Spleen (tissue), 7 donors: ENCODE results near the gene MSH5.

ENCODE experiments used
- POLR2A ChIP-seq, 3 donors: fragments of 450-650 bp; IDR thresholded peaks; one replicate each; pipeline ENCODE4 v1.5.1; 2017; ENCODE audit warnings: antibody characterized with exemption in 3 of 3, mild to moderate bottlenecking in 1 of 3
- POLR2AphosphoS5 ChIP-seq, 3 donors: sonication (generic); formaldehyde crosslinking; IDR thresholded peaks; one replicate each; pipeline ENCODE4 v1.5.1; 2017; ENCODE audit warnings: antibody characterized with exemption in 3 of 3
- TF ChIP-seq, protein P1 (sequence below), 11 experiments: fragments of 200-600 bp in 7 of 11; fragments of 450-650 bp in 4 of 11; sonication (generic) in 4 of 11; IDR thresholded peaks in 8 of 11; conservative IDR thresholded peaks in 3 of 11; 1 replicate in 7 of 11; 2 replicates in 4 of 11; pipeline versions ENCODE4 v1.4.0 to v1.8.0; 2016 to 2021; ENCODE audit warnings: antibody characterized with exemption in 11 of 11, inconsistent platforms in 4 of 11, mild to moderate bottlenecking in 1 of 11
- donor health status: DM: no; HTN: no; CAD: no; lungs with moderate emphysema.
- donor health status: DM: no; HTN: no; CAD: no.
- donor health status: DM: no; HTN: no; CAD: no.

DNA sequence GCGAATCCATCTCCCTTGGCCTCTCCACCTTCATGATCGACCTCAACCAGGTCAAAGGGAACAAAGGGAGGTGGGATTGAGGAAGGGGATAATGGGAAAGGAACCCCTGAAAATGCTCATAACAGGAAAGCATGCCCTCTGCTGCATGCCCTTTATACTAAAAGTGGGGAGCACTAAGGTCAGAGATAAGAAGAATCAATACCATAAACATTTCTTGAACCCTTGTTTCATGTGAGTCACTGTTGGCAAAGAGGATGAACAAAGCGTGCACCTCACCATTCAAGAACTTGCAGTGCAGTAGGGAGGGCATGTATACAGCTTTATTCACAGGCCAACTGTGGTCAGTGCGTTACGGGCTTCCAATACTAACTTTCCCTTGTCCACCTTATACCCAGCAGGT is 21.0 kb downstream of the MSH5 start:
- TF ChIP-seq, protein P1, sequence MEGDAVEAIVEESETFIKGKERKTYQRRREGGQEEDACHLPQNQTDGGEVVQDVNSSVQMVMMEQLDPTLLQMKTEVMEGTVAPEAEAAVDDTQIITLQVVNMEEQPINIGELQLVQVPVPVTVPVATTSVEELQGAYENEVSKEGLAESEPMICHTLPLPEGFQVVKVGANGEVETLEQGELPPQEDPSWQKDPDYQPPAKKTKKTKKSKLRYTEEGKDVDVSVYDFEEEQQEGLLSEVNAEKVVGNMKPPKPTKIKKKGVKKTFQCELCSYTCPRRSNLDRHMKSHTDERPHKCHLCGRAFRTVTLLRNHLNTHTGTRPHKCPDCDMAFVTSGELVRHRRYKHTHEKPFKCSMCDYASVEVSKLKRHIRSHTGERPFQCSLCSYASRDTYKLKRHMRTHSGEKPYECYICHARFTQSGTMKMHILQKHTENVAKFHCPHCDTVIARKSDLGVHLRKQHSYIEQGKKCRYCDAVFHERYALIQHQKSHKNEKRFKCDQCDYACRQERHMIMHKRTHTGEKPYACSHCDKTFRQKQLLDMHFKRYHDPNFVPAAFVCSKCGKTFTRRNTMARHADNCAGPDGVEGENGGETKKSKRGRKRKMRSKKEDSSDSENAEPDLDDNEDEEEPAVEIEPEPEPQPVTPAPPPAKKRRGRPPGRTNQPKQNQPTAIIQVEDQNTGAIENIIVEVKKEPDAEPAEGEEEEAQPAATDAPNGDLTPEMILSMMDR (IDR thresholded peaks at IDR 0.05 in 8 of 11, conservative IDR thresholded peaks at IDR 0.05 in 3 of 11), result no peak
- no peak for TF ChIP-seq POLR2AphosphoS5 (IDR thresholded peaks at IDR 0.05)
- no peak for TF ChIP-seq POLR2A (IDR thresholded peaks at IDR 0.05)
